Stimulated activated CD4-positive, alpha-beta T cell treated with anti-CD3 and anti-CD28 coated beads, Interleukin-1b, Interleukin-23, amount 100 ng/mL, for 48 hours (primary cell): ENCODE data around the gene ZNF775.

Experiments used
- DNase-seq: peaks from one replicate; pipeline ENCODE4 v3.0.0-alpha.2; 2020

Gene ZNF775

GRCh38 chr7:150402671-150403321 lies 23.7 kb downstream of the ZNF775 start:
- no peak for DNase-seq

- DNase-seq, result no peak
These were observed 24.4 kb downstream of the ZNF775 start for GRCh38 chr7:150403376-150404171.

GRCh38 chr7:150404172-150404804 lies 25.2 kb downstream of the ZNF775 start:
- DNase-seq, result no peak

- peak; percentile 77 for DNase-seq
These were observed 25.9 kb downstream of the ZNF775 start for GRCh38 chr7:150404805-150405583.

GRCh38 chr7:150405584-150406311 lies 26.6 kb downstream of the ZNF775 start:
- DNase-seq, result peak; percentile 36

GRCh38 chr7:150406312-150406566 lies 27.1 kb downstream of the ZNF775 start:
- no peak for DNase-seq

GRCh38 chr7:150406567-150407421 lies 27.7 kb downstream of the ZNF775 start:
- DNase-seq, result peak; percentile 34

GRCh38 chr7:150407588-150408392 lies 28.7 kb downstream of the ZNF775 start:
- no peak for DNase-seq

GRCh38 chr7:150408393-150409299 lies 29.5 kb downstream of the ZNF775 start:
- no peak for DNase-seq

GRCh38 chr7:150409300-150410030 lies 30.3 kb downstream of the ZNF775 start:
- DNase-seq, result no peak

GRCh38 chr7:150410131-150410530 lies 31.0 kb downstream of the ZNF775 start:
- no peak for DNase-seq

GRCh38 chr7:150410680-150411346 lies 31.7 kb downstream of the ZNF775 start:
- DNase-seq, result no peak

GRCh38 chr7:150411606-150412005 lies 32.5 kb downstream of the ZNF775 start:
- DNase-seq, result no peak

- no peak for DNase-seq
These were observed 32.9 kb downstream of the ZNF775 start for GRCh38 chr7:150412016-150412415.

GRCh38 chr7:150412518-150413488 lies 33.7 kb downstream of the ZNF775 start:
- DNase-seq, result no peak

- DNase-seq, result no peak
These were observed 34.5 kb downstream of the ZNF775 start for GRCh38 chr7:150413640-150414081.
